NCI-H146 (cell line): ENCODE results near the gene ABCF1.
"Not testable (repeated sequence)": the region's sequence is repeated elsewhere in the genome, so short reads cannot be mapped to it uniquely, and the experiment has no call there.

ENCODE experiments used
- DNase-seq: peaks from one replicate; lab custom pipeline; 2025; lab: John Stamatoyannopoulos, UW

The ABCF1 gene

GRCh38 chr6:30571075-30571761 lies at the start of gene ABCF1:
ABCF1 (plus strand) TSS chr6:30571442; CDS start chr6:30571488, 46 bp downstream.
- peak; percentile 96 for DNase-seq

- not testable (repeated sequence) for DNase-seq
These were observed 49.3 kb upstream of the ABCF1 start for GRCh38 chr6:30521952-30522351.

GRCh38 chr6:30526444-30526843 lies 44.8 kb upstream of the ABCF1 start:
- not testable (repeated sequence) for DNase-seq

- DNase-seq: not testable (repeated sequence)
These were observed 41.8 kb upstream of the ABCF1 start for GRCh38 chr6:30529349-30529875.

GRCh38 chr6:30530014-30530413 lies 41.2 kb upstream of the ABCF1 start:
- no peak for DNase-seq

GRCh38 chr6:30533460-30534294 lies 37.6 kb upstream of the ABCF1 start:
- DNase-seq: no peak

- no peak for DNase-seq
These were observed 33.3 kb upstream of the ABCF1 start for GRCh38 chr6:30537931-30538330.

GRCh38 chr6:30541515-30542403 lies 29.5 kb upstream of the ABCF1 start:
- DNase-seq: peak; percentile 65

GRCh38 chr6:30542404-30542725 lies 28.9 kb upstream of the ABCF1 start:
- no peak for DNase-seq

- DNase-seq: no peak
These were observed 28.3 kb upstream of the ABCF1 start for GRCh38 chr6:30542915-30543314.

GRCh38 chr6:30543821-30544220 lies 27.4 kb upstream of the ABCF1 start:
- DNase-seq: no peak

GRCh38 chr6:30544666-30545272 lies 26.5 kb upstream of the ABCF1 start:
- DNase-seq: peak; percentile 43

- DNase-seq: no peak
These were observed 23.8 kb upstream of the ABCF1 start for GRCh38 chr6:30547454-30547853.

- DNase-seq: no peak
These were observed 22.9 kb upstream of the ABCF1 start for GRCh38 chr6:30548375-30548774.

- no peak for DNase-seq
These were observed 16.8 kb upstream of the ABCF1 start for GRCh38 chr6:30554404-30554803.

GRCh38 chr6:30554962-30555815 lies 16.1 kb upstream of the ABCF1 start:
- peak; percentile 36 for DNase-seq

GRCh38 chr6:30555816-30556065 lies 15.5 kb upstream of the ABCF1 start:
- DNase-seq: no peak

GRCh38 chr6:30556066-30556905 lies 15.0 kb upstream of the ABCF1 start, which contains the start of gene GNL1:
GNL1 (minus strand) TSS chr6:30556489; CDS start chr6:30556203, 286 bp downstream.
- DNase-seq: peak; percentile 95

GRCh38 chr6:30556906-30557682 lies 14.1 kb upstream of the ABCF1 start, which contains the start of gene PRR3:
PRR3 (plus strand) TSS chr6:30557295; CDS start chr6:30557345, 50 bp downstream.
- peak; percentile 89 for DNase-seq
